HG02642 (cell line): ENCODE results near the gene CD1C.
"Not testable (repeated sequence)": the region's sequence is repeated elsewhere in the genome, so short reads cannot be mapped to it uniquely, and the experiment has no call there.

Experiments used
- ATAC-seq: cut with Tn5 transposase; IDR thresholded peaks from one replicate; pipeline ENCODE4 v1.9.1; 2021; ENCODE audit warnings: mild to moderate bottlenecking; ENCODE audit not compliant: unreplicated experiment, poor library complexity

CD1C gene

DNA sequence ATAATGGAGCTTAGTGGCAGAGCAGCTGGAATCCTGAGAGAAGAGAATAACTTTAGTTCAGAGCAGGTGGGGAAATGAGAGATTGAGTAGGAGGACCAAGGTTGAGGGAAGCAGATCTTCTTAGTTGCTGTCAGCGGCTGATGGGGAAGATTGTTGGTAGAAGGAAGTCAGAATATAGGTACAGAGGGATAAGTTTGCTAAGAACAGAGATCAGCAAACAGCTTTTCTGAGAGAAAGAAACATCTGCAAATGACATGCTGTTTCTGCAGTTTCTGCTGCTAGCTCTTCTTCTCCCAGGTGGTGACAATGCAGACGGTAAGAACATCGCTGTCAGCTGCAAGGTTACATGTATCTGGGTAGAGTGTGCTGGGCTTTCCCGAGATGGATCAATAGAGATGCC lies at the start of gene CD1C:
Gene CD1C, plus strand, starts transcription at position 113 of the 400 bp plus-strand sequence. Its CDS starts 142 bp downstream, at position 255.
- no peak for ATAC-seq

DNA sequence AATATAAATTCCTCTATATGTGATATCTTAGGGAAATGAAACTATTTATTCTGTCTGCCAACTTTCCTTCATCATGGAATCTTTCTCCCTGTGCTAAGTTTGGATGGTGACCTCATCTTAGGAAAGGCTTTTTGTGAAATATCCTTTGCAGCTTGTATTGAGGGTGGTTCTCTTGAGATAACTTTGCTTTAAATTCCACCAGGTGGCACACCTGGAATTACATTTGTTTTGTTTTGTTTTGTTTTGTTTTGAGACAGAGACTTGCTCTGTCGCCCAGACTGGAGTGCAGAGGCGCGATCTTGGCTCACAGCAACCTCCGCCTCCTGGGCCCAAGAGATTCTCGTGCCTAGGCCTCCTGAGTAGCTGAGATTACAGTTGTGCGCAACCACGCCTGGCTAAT lies 43.1 kb upstream of the CD1C start:
- no peak for ATAC-seq

DNA sequence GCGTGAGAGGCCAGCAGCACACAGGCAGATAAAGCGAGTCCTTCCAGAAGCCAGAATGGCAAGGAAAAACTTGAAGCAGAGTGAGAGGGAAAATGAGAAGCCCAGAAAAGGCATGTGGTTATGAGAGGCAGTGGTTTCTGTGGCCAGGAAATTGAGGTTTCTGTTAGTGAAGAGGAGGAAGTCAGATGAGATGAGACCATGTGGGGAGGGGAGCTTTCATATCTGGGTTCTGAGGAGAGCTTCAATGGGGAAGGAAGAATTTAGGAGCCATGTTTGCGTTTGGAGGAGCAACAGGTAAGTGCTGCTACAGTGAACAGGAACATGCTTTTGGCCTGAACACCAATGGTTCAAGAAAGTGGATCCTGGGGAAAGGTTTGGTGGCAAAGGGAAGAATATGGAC lies 41.6 kb upstream of the CD1C start:
- ATAC-seq: peak; percentile 75

DNA sequence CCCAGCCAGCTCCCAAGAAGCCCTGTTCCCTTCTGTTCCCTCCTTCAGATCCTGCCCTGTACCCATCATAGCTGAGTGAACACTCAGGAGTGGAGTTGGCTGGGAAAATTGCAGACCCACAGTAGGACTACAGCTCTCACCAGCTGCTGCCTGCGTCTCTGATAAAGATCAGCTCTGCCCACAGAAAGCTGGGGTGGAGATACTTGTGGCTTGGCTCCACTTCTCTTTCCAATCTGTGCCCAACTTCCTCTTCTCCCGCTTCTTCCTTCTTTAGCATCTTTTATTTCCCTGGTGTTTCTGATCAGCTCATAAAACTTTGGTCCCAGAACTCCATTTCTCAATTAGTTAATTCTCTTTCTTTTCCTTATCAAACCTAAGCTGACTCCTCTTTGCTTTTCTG lies 41.0 kb upstream of the CD1C start:
- ATAC-seq: no peak

DNA sequence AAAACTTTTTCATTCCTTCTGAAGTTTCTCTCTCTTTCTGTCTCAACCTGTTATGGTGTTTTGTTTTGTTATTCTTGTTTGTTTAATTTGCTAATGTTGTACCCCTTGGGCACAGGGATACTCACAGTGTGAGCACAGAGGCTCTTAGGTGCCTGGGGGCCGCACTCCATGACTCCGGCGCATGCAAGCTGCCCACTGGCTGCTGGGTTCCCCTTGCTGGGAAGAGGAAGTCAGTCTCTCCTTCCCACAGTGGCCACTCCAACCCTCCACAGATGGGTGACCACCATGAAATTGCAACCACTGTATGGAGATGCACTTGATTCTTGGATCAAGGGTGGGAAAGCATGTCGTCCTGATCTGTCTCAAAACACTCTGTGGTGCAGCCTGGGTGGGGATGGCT lies 40.1 kb upstream of the CD1C start:
- ATAC-seq: no peak

DNA sequence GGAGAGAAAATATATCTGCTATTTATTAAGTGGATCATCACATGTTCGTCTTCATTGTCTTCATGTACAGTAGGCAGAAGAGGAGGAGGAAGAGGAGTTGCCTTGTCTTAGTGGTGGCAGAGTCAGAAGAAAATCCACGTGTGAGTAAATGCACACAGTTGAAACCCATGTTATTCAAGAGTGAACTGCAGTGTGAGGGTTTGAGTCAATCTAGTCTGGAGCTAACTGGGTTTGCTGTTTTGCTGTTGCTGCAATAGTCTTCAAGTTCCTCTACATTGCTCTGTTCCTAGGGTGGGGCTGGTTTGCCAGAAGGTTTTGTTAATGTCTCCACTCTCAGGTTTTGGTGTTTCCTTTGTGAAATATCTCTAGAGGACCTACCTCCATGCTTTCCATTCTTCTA lies 38.6 kb upstream of the CD1C start:
- ATAC-seq: no peak

DNA sequence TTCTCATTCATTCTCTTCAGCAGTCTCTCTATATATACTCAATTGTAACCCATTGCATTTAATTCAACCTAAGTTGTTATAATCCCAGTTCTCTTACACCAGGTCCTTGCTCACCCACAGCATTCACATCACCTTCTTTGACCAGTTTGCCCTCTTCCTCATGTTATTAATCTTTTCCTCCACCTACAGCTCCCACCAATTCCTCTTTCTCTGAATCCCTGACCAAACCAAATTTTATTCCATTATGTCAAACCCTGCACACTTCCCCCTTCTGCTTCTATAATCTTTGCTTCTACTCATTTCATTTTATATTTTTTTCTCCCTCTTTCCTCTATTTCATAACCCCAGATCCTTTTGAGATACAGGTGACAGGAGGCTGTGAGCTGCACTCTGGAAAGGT lies 34.1 kb upstream of the CD1C start:
- no peak for ATAC-seq

DNA sequence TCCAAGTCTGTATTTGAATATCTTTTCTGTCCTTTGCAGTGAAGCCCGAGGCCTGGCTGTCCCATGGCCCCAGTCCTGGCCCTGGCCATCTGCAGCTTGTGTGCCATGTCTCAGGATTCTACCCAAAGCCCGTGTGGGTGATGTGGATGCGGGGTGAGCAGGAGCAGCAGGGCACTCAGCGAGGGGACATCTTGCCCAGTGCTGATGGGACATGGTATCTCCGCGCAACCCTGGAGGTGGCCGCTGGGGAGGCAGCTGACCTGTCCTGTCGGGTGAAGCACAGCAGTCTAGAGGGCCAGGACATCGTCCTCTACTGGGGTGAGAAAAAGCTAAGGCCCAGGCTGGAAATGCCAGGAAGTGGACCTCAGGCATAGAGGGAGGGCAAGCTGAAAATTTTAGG lies 33.0 kb upstream of the CD1C start:
- ATAC-seq: not testable (repeated sequence)

DNA sequence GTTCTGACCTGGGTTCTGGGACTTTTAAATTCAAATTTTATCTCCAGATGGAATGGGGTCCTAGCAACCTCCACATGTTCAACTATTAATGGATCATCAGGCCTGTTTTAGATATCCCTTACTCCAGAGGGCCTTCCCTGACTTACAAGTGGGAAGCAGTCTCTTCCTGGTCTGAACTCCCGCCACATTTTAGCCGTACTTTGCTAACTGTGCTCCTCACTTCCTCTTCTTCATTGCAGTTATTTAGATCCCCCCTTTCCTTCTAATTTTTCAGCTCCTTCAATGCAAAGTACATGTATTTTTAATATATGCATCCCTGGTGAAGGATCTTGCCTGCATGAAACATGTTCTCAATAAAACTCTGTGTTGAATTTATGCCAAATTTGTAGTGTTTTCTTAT lies 31.8 kb upstream of the CD1C start:
- ATAC-seq: no peak

DNA sequence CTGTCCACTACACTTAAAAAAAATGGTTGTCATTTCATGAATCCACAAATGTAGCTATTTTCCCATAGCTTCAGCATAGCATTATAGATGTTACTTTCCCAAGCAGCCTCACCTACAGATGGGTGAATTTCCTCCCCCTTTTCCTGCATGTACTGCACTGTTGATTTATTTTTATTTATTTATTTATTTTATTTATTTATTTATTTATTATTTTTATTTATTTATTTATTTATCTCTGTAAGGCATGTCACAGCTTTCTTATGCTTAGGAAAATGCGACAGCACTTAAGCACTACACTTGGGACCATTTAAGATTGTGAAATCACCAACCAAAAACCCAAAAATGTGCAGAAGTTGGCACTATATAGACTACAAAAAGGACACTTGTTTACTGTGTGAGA lies 30.6 kb upstream of the CD1C start:
- ATAC-seq: no peak

DNA sequence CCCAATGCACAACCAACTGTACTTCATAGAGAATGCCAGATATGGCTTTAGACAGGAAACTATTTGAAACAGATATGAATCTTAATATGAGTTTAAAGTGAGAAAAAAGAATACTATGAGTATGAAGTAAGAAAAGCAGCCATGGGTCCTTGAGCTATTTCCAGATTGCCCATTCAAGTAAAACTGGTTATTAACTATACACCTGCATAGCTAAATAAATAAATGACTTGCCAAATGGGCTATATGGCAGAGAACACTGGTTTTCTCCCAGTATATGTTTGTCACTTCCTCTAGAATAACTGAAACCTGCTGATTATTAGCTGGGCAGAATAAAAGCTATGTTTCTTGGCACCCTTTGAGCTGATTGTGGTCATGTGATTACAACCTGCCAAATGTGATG lies 17.0 kb upstream of the CD1C start:
- ATAC-seq: no peak

DNA sequence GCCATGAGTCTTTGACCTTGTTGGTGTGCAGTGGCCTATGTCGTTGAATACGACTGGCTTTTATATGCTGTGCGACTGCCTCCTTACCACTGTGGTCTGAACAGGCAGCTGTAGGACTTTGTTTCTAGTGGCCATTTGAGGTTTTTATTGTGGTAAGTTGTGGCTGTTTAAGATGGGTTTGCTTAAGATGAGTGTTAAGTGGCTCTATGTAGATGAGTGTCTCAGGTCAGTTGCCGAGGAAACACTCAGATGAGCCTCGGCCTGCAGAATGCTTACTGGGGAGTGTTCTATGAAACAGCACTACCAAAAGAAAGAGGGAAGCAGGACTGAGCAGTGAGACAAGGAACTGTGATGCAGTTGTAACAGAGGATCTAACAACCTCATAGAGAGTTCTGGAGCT lies 14.9 kb upstream of the CD1C start:
- peak; percentile 55 for ATAC-seq

DNA sequence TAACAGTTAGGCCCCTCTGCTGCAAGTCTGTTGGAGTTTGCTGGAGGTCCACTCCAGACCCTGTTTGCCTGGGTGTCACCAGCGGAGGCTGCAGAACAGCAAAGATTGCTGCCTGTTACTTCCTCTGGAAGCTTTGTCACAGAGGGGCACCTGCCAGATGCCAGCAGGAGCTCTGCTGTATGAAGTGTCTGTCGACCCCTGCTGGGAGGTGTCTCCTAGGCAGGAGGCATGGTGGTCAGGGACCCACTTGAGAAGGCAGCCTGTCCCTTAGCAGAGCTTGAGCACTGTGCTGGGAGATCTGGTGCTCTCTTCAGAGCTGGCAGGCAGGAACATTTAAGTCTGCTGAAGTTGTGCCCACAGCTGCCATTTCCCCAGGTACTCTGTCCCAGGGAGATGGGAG lies 7.3 kb upstream of the CD1C start:
- not testable (repeated sequence) for ATAC-seq

DNA sequence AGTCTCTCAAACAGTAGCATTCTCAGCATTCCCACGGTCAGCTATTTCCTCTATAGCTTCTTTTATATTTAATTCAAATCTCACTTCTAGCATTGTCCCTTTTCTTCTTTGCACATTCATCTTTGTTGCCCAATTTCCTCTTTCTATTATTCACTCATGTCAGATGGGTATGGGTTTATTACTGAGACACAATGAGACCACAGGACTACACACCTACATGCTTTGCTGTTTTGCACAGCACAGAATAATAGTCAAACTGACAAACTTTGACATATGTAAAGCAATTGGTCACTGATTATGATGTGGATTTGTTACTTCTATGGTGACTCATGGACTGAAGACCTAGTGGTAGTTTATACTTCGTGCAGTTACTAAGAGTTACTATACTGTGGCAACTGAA lies 5.8 kb upstream of the CD1C start:
- ATAC-seq: peak; percentile 39

DNA sequence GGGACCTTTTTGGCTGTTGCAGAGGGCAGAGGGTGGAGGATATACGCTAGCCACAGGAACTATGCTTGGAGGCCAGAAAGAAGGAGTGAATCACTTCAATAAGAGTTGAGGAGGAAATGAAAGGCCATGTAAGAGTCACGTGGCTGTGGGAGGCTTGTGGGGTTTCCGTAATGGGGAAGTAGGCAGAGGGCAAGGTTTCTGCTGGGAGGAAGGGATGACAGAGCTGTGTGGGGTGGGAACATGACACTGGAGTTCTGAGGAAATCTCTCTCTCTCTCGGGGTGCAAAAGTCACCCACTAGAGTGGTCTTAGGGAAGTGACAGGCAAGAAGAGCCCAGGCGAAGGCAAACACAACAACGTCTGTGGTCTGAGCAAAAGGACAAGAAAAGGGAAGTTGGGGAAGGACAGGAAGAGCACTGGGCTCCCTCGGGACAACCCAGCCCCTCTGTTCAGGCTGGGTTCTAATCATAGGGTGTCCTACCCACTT lies 3.9 kb upstream of the CD1C start:
- ATAC-seq: peak; percentile 66

DNA sequence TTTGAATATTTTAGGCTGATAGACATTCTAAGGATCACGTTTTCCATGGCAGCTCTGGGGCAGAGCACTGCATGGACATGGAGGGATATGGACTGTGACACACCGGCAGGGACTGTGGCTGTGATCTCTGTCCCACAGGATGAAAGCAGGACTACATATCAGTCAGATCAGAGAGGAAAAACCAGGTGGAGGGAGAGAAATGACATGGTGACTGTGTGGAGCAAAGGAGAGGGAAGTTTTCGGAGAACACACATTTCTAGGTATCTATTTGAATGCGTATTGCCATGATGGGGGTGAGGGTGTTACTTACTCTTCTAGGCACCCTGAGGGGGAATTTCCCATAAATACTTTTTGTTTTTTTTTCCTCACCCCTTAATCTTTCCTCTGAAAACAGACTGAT lies 3.2 kb upstream of the CD1C start:
- peak; percentile 21 for ATAC-seq

DNA sequence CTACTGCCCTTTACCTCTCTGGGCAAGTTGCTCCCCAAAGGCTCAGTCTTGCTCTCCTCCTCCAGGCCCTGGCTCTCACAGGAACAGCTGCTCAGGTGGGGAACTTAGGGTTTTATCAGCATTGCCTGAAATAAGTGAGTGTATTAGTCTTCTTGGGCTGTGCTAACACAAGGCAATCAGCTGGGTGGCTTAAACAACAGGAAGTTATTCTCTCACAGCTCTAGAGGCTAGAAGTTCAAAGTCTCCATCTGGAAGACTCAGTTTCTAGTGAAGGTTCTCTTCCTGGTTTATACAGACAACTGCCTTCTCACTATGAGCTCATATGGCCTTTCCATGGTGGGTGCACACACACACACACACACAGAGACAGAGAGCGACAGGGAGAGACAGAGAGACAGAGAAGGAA lies 2.8 kb upstream of the CD1C start:
- peak; percentile 27 for ATAC-seq

DNA sequence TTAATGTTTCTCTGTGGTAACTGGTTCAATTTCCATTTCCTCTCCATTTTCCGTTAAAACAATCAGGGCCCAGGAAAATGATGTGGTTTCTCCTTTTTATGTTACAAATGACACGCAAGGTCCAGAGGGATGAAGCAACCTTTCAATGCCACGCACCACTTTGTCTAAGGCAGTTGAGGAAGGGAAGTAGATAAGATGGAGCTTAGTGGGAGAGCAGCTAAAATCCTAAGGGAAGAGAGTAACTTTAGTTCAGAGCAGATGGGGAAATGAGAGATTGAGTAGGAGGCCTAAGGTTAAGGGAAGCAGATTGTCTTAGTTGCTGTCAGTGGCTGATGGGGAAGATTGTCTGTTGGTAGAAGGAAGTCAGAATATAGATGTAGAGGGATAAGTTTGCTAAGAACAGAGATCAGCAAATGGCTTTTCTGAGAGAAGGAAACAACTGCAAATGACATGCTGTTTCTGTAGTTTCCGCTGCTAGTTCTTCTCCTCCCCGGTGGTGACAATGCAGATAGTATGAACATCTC lies 660 bp downstream of the CD1C start:
- no peak for ATAC-seq

DNA sequence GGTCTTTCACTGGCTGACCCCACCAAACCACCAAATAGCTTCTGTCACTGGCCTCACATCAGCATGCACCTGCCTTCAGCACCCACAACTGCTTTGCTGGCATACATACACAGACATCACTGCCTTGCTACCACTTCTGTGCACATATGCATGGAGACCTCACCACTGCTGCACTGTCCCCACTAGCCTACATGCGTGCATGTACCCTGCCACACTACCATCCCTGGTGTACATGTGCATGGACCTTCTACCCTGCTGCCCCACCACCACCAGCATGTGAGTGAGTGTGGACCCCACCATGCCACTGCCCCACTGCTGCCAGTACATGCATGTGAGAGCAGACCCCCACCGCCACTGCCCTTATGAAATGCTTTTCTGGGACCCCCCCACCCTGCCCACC lies 6.1 kb downstream of the CD1C start:
- ATAC-seq: no peak

DNA sequence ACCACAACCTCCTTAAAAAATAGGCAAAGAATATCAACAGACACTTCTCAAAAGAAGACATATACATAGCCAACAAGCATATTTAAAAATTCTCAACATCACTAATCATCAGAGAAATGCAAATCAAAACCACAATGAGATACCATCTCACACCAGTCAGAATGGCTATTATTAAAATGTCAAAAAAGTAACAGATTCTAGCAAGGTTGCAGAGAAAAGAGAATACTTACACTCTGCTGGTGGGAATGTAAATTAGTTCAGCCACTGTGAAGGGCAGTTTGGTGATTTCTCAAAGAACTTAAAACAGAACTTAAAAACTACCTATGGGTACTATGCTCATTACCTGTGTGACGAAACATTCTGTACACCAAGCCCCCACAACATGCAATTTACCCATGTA lies 20.9 kb downstream of the CD1C start:
- ATAC-seq: no peak

DNA sequence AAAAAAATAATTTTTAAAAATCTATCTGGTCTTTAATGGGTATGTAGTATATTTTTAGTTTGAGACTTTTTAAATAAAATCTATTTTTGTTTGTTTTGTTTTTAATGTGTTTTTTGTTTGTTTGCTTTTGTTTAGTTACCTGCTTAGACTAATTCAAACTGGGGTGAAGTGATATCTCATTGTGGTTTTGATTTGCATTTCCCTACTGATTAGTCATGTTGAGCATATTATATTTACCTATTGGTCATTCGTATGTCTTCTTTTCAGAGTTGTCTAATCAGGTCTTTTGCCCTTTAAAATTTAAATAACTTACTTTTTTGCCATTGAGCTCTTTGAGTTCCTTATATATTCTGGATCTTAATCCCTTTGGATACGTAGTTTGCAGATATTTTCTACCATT lies 21.3 kb downstream of the CD1C start:
- ATAC-seq: no peak

DNA sequence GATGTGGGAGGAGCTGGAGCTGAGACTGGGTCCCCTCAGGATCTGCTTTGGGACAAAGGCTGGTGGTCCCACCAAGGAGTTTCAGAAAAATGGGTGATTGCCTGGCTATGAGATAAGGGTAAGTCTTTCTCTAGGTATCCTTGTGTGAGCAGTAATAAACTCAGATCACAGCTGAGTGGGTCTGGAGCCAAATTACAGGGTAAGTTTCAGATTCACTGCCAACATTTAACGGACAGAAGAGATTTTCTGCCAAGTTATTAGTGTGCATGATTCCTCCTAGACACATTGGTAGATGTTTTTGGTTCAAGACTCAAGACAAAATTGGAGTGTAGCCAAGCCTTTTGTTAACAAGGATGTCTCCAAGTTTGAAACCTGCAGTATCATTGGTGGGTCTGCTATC lies 34.1 kb downstream of the CD1C start:
- ATAC-seq: no peak

DNA sequence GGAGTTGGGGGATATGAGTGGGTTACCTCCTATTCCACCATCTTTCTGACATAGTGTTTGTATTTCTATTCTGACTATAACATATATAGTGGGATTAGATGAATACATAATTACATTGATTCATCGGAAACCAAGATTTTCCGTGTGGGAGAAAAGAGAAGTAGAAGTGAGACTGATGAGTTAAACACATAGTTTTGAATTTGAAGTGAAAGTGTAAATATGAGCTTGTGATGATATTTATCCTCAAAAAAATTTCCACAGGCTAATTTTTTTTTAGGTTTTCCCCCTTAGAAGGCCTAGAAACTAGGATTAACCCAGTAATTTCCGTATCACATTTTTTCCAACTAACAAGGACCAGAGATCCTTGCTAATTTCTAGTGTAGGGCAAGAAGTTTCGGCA lies 34.7 kb downstream of the CD1C start:
- ATAC-seq: no peak
